ENCODE data around the gene TRIM36.
A peak's percentile ranks its signal among the peaks of the same experiment; 100 is the strongest.

The TRIM36 gene, protein sequence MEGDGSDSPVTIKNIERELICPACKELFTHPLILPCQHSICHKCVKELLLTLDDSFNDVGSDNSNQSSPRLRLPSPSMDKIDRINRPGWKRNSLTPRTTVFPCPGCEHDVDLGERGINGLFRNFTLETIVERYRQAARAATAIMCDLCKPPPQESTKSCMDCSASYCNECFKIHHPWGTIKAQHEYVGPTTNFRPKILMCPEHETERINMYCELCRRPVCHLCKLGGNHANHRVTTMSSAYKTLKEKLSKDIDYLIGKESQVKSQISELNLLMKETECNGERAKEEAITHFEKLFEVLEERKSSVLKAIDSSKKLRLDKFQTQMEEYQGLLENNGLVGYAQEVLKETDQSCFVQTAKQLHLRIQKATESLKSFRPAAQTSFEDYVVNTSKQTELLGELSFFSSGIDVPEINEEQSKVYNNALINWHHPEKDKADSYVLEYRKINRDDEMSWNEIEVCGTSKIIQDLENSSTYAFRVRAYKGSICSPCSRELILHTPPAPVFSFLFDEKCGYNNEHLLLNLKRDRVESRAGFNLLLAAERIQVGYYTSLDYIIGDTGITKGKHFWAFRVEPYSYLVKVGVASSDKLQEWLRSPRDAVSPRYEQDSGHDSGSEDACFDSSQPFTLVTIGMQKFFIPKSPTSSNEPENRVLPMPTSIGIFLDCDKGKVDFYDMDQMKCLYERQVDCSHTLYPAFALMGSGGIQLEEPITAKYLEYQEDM

GRCh38 chr5:115169487-115170133 lies at the start of gene TRIM36:
Gene TRIM36, minus strand, starts transcription at chr5:115169908. Its CDS starts 274 bp downstream, at chr5:115169634.
- DNase-seq (ENCODE audit: low read depth): peak; percentile 59

- no peak for DNase-seq (ENCODE audit: low read depth)
These were observed 44.8 kb upstream of the TRIM36 start for GRCh38 chr5:115214541-115214940.

GRCh38 chr5:115209279-115209678 lies 39.6 kb upstream of the TRIM36 start:
- DNase-seq (ENCODE audit: low read depth): no peak

- no peak for DNase-seq (ENCODE audit: low read depth)
These were observed 33.2 kb upstream of the TRIM36 start for GRCh38 chr5:115202952-115203351.

- no peak for DNase-seq (ENCODE audit: low read depth)
These were observed 26.5 kb upstream of the TRIM36 start for GRCh38 chr5:115196161-115196560.

DNA sequence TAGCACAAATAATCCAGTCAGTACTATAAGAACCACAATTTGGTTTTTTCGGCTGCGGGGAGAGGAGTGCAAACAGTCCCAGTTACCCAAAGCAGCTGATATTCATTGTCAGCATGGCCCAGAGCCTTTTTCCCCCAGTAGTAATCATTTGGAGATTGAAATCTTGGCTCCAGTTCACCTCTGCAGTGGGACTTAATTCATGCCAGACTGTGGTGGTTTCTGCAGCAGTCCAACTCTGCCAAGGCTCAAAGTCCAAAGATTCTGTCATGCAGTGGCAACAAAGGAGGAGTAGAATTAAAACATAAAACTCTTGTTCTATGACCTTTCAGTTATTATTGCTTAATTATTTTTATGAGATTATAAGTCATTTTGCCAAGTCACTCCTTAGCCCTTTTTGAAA lies 25.0 kb upstream of the TRIM36 start:
- DNase-seq (ENCODE audit: low read depth): peak; percentile 48

GRCh38 chr5:115193295-115193694 lies 23.6 kb upstream of the TRIM36 start:
- DNase-seq (ENCODE audit: low read depth): no peak

DNA sequence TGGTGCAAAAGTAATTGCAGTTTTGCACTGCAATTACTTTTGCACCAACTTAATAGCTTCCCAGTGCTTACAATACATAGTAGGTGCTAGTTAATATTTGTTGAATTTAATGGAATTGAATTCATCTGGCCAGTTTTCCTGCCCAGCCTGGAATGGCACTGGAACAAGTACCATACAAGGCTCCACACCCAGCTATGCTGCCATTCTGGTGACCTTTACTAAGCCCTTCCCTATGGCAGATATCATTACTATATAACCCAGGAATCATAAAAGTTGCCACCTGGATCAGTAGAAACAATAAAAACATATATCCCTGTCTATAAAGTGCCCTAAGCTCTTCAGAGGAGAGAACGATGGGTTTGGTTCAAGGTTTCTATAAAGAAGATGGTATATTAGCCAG lies 22.4 kb upstream of the TRIM36 start:
- DNase-seq (ENCODE audit: low read depth): no peak

- no peak for DNase-seq (ENCODE audit: low read depth)
These were observed 21.8 kb upstream of the TRIM36 start for GRCh38 chr5:115191474-115192031.

DNA sequence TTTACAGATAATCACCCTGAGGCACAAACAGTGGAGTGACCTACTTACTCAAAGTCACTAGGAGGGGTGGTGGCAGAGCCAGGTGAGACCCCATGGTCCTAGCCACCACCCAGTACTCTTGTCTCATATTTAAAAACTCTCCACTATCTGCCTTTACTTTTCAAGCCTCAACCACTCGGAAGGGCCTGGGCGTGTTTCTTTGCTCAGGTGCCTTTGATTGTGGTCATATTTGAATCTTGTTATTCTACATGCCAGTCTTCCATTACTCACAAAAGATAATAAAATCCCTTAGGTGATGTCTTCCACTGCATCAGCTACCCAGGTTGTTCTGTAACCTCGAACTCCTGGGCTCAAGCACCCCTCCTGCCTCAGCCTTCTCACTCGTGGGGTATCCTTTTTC lies 20.7 kb upstream of the TRIM36 start:
- no peak for DNase-seq (ENCODE audit: low read depth)

DNA sequence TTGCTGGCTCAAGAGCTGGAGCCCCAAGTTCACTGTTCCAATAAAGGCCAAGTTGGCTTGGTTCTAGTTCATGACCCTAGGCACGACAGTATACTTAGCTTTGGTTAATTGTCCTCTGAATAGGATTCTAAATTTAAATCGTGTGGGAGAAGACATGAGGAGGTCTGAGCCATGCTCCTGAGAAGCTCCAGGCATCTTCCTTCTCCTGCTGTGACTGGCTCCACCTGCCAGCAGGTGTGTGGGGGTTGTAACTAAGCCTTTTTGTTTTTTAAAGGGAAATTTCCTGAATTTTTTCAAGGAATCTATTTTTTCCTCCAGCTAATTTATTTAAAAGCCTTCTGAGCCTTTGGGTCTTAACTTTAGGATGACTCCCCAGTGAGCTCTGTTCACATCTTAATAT lies 20.2 kb upstream of the TRIM36 start:
- no peak for DNase-seq (ENCODE audit: low read depth)

DNA sequence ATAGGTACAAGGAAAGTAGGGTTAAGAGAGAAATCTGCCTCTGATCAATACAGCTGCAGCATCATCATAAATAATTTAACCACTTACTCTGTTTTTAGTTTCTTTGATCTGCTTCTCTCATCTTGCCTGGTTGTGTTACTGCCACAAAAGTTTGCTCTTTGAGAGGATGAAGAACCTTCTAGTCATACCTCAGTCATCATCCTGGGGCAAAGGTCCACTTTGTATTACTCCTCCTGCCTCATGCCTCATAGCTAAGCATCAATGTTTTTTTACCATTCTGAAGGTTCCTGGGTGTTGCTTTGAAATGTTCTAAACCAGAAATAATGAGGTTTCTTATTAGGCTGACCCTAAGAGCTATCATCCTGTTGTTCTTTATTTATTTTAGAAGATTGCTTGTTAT lies 17.1 kb upstream of the TRIM36 start:
- DNase-seq (ENCODE audit: low read depth): no peak

GRCh38 chr5:115184770-115185169 lies 15.1 kb upstream of the TRIM36 start:
- no peak for DNase-seq (ENCODE audit: low read depth)

DNA sequence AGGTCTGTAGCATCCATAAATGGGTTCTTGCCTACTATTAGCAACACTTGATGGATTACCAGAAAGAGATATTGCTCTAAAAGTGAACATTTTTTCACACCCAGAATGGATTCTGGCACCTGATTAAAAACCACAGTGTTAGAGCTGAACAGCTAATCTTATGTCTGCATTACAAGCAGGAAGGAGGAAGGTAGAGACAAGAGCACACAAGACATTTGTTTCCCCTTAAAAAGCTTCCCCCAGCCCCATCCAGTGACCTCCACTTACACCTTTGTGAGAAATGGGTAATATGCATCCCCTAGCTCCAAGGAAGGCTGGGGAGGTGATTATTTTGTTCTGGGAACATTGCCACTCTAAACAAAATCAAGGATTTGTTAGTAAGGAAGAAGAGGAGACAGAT lies 12.0 kb upstream of the TRIM36 start:
- DNase-seq (ENCODE audit: low read depth): no peak

GRCh38 chr5:115180165-115180709 lies 10.5 kb upstream of the TRIM36 start:
- no peak for DNase-seq (ENCODE audit: low read depth)

DNA sequence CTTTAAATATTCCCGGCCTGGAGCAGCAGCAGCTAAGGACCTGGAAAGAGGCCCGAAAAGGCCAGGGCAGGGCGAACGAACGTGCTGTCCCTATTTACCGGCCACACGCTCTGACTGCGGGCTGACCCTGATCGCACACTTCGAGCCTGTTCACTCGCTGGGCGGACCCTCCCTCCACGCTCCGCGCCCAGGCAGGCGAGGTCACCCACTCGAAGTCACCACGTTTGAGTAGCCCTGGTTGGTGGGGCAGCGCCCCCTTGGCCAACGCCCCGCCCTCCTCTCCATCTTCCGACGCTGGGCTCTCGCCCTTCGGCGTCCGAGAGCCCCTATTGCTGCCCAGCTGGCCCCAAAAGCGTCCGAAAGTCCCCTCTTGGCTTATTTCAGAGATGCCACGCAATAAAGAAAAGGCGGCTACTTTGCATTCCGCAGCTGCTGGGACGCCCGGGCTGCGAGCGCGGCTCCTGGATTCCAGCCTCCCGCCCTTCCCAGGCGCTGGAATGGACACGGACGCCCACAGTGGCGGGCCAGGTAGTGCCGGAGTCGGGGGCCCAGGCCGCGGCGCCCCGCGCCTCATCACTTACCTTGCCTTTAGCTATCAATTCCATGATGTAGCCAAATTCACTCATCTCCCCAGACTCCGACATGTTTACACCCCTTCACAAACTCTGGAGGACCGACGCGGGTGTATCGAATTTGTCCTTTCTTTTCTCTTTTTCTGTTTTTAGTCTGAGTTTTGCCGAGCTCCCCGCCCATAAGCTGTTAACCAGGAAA lies 9.9 kb upstream of the TRIM36 start:
- no peak for DNase-seq (ENCODE audit: low read depth)

DNA sequence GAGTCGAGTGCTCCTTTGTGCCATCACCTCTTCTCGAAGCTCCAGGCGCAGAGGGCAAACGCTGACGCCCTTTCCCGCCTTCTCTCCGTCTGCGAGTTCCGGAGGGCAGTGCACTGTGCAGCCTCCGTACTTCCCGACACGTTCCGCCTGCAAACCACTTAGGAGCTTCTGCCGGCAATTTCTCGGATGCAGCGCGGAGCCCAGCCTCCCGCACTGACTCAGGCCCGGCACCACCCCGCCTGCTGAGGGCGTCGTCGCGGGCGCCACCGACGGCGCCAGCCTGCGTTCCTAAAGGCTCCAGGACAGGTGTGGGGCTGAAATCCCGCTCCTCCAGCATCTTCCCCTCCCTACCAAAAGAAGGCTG lies 9.3 kb upstream of the TRIM36 start:
- no peak for DNase-seq (ENCODE audit: low read depth)

DNA sequence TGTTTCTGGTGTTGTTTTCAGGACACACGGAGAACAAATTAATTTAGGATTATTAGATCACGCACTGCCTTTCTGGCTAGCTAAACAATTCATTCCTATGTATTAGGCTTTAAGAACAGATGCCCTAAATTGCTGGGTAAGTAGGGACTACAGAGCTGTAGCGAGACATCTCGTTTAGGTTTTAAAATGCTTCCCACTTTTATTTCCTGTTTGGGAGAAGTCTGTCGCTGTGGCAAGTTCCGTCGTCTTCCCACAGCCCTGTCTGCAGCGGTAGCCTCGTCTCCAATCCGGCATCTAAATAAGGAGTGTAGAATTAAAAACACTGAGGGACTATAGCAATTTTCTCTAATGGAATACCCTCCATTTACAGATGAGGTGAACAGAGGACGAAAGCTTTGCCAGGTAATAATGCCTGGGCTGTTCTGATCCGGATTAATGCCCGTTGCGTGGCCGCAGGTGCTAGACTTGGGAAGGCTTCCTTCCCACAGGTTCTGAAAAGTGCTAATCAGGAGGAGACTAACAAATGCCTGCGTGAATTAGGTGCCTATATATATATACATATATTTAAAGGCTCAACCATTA lies 1.3 kb upstream of the TRIM36 start:
- DNase-seq (ENCODE audit: low read depth): no peak

DNA sequence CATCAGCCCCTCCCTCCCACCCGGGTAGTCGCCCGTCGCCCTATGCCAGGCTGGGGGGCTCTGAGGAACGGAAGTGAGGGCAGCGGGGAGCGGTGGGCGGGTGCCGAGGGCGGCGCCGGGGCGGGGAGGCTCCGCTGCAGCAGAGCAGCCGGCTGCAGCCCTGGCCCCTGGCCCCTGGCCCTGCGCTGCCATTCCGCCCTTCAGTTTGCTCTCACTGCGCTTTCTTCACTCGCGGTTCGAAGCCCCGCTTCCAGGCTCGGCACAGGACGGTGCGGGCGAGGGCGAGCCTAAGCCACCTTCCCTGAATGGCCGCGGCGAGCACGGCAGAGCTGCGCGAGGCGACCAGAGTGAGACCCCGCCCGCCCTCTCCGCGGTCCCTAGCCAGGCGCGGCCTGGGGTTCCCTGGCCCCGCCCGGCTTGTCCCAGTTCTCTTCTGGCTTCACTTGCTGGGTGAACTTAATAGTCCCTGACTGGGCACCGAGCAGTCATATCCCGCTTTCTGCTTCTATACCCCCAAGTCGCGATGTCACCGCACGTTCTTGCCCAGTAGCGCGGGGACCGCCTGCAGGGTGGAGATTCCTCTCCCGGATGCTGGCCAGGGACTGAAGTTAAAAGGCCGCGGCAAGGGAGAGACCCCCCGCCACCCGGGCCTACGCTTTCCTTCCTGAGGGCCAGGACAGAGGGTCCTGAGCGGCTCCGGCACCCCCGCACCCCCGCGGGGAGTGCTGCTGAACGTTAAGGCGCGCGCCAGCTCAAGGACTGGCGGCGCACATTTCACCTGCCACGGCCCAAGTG lies 623 bp upstream of the TRIM36 start:
- DNase-seq (ENCODE audit: low read depth): no peak

DNA sequence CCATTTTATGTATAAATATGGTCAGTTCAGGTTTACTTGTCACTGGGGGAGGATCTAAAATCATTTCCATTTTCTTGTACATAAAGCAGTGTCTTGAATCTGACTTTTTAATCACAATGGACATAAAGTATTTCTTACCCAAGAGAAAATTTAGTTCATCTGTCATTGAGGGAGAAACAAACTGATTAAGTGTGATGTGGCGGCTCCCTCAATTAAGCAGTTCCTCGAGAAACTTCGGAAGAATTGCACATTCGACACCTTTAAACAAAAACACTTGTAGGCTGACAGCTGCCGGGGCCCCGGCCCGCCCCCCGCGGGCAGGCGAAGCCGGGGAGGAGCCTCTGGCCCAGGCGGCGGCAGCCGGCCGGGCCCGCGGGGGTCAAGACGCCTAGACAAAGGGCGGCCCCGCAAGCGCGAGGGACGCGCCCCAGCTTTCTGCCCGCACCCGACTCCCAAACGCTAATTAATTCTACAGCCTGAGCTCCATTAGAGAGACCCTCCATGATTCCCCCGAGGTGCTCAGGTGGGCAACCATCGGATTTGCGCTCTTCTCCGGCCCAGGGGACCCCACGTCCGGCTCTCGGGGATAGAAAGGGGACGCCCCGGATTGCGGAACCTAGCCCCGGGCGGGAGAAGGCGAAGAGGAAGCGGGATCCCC lies 750 bp downstream of the TRIM36 start:
- no peak for DNase-seq (ENCODE audit: low read depth)
